CD14-positive monocyte (primary cell): Measurements from ENCODE around the gene GNRHR. TPM values are rescaled to one million over a fixed set of nuclear protein-coding genes. Genes with fewer than 3 reads are reported as not detected.

Experiments used
- DNase-seq, 3 donors: peaks; one replicate each; pipeline ENCODE4 v3.0.0-alpha.2; 2011 to 2022
- H2AFZ ChIP-seq: 2 replicates; pipeline ENCODE4 v1.6.0; 2012; ENCODE audit warnings: mild to moderate bottlenecking, low read depth, low read length, inconsistent platforms; ENCODE audit not compliant: insufficient read depth, poor library complexity, severe bottlenecking
- H3K27ac ChIP-seq, 2 donors: 1 replicate in 1 of 2; 2 replicates in 1 of 2; pipeline ENCODE4 v1.5.1; 2012 to 2013; ENCODE audit warnings: low read length in 2 of 2, control low read depth in 1 of 2, inconsistent platforms in 1 of 2, low read depth in 1 of 2, mild to moderate bottlenecking in 1 of 2
- H3K27me3 ChIP-seq, 2 donors: one replicate each; pipeline versions ENCODE4 v1.6.0 to v1.6.1; 2011 to 2013; ENCODE audit warnings: low read length in 2 of 2; ENCODE audit not compliant: control insufficient read depth in 2 of 2, insufficient read depth in 2 of 2
- H3K36me3 ChIP-seq, 2 donors: replicated peaks in 1 of 2; 1 replicate in 1 of 2; 2 replicates in 1 of 2; pipeline versions ENCODE4 v1.5.1 to v1.6.1; 2012 to 2013; ENCODE audit warnings: low read length in 2 of 2, control low read depth in 1 of 2, inconsistent platforms in 1 of 2, mild to moderate bottlenecking in 1 of 2; ENCODE audit not compliant: insufficient read depth in 2 of 2, control insufficient read depth in 1 of 2
- H3K4me1 ChIP-seq, 2 donors: 1 replicate in 1 of 2; 2 replicates in 1 of 2; pipeline versions ENCODE4 v1.5.1 to v1.6.1; 2012 to 2013; ENCODE audit warnings: low read length in 2 of 2, control low read depth in 1 of 2, inconsistent platforms in 1 of 2, mild to moderate bottlenecking in 1 of 2, moderate library complexity in 1 of 2; ENCODE audit not compliant: insufficient read depth in 2 of 2, control insufficient read depth in 1 of 2
- H3K4me2 ChIP-seq: replicated peaks from 2 replicates; pipeline ENCODE3; 2012; ENCODE audit warnings: low read length, moderate library complexity, mild to moderate bottlenecking; ENCODE audit not compliant: poor library complexity, severe bottlenecking; ENCODE audit errors: extremely low read depth
- H3K4me3 ChIP-seq, 3 experiments: fragments of 200-600 bp in 1 of 3; sonication (generic) in 1 of 3; replicated peaks in 1 of 3; 1 replicate in 2 of 3; 2 replicates in 1 of 3; pipeline ENCODE4 v1.5.1; 2011 to 2013; ENCODE audit warnings: low read length in 3 of 3, mild to moderate bottlenecking in 3 of 3, control low read depth in 2 of 3, low read depth in 2 of 3, inconsistent platforms in 1 of 3, moderate library complexity in 1 of 3
- H3K79me2 ChIP-seq: 2 replicates; pipeline ENCODE4 v1.6.0; 2012; ENCODE audit warnings: mild to moderate bottlenecking, control low read depth, inconsistent platforms, low read length, moderate library complexity; ENCODE audit not compliant: insufficient read depth
- H3K9ac ChIP-seq: 2 replicates; pipeline ENCODE4 v1.6.0; 2017; ENCODE audit warnings: low read length, mild to moderate bottlenecking; ENCODE audit not compliant: insufficient read depth, poor library complexity, severe bottlenecking
- H3K9me3 ChIP-seq, 2 donors: replicated peaks in 1 of 2; 1 replicate in 1 of 2; 2 replicates in 1 of 2; pipeline versions ENCODE4 v1.5.1 to v1.6.1; 2012 to 2013; ENCODE audit warnings: low read length in 2 of 2, control low read depth in 1 of 2; ENCODE audit not compliant: control insufficient read depth in 1 of 2, insufficient read depth in 1 of 2
- H4K20me1 ChIP-seq: 2 replicates; pipeline ENCODE4 v1.6.0; 2012; ENCODE audit warnings: mild to moderate bottlenecking, low read length, control low read depth, moderate library complexity; ENCODE audit not compliant: insufficient read depth
- H3K27ac Mint-ChIP-seq, 7 donors: one replicate each; pipeline ENCODE4 v1.8.0; 2020; ENCODE audit warnings: mild to moderate bottlenecking in 7 of 7, mixed read lengths in 7 of 7, moderate library complexity in 6 of 7, inconsistent platforms in 2 of 7
- H3K27me3 Mint-ChIP-seq, 3 donors: one replicate each; pipeline ENCODE4 v1.8.0; 2021 to 2022; ENCODE audit warnings: low read depth in 3 of 3, mild to moderate bottlenecking in 3 of 3, mixed read lengths in 3 of 3, moderate library complexity in 3 of 3, inconsistent platforms in 1 of 3
- H3K36me3 Mint-ChIP-seq, 2 donors: one replicate each; pipeline ENCODE4 v1.8.0; 2020; ENCODE audit warnings: mixed read lengths in 2 of 2, inconsistent platforms in 1 of 2, mild to moderate bottlenecking in 1 of 2
- H3K4me1 Mint-ChIP-seq: one replicate; pipeline ENCODE4 v1.8.0; 2020; ENCODE audit warnings: mild to moderate bottlenecking, mixed read lengths
- H3K4me3 Mint-ChIP-seq, 2 donors: one replicate each; pipeline ENCODE4 v1.8.0; 2020; ENCODE audit warnings: mild to moderate bottlenecking in 2 of 2, mixed read lengths in 2 of 2, moderate library complexity in 1 of 2
- H3K9me3 Mint-ChIP-seq, 7 donors: one replicate each; pipeline ENCODE4 v1.8.0; 2020 to 2022; ENCODE audit warnings: mixed read lengths in 7 of 7, mild to moderate bottlenecking in 6 of 7, moderate library complexity in 6 of 7, inconsistent platforms in 2 of 7
- WGBS: methylation state at CpG from one replicate; pipeline ENCODE4 v1.1.5; 2013; ENCODE audit warnings: missing lambda C conversion rate; ENCODE audit not compliant: insufficient coverage; 5-methylcytosine and 5-hydroxymethylcytosine counted together
- intact Hi-C, 2 donors: fragments of 100-400 bp; cut with micrococcal nuclease; formaldehyde crosslinking; loops; one replicate each; pipeline versions ENCODE4 v1.15.0 to v1.15.1; 2023
- polyA plus RNA-seq, 3 donors: library from polyadenylated mRNA; depleted of rRNA in 1 of 3; unstranded in 2 of 3; stranded (reverse) in 1 of 3; fragments of 300-500 nt in 2 of 3; fragments of >200 nt in 1 of 3; fragmentation: Illumina TruSeq in 2 of 3; gene quantifications; 1 replicate in 2 of 3; 2 replicates in 1 of 3; pipeline ENCODE4 v1.2.3, GENCODE V29; 2012 to 2021
- TF ChIP-seq, protein P1 (sequence below): fragments of 200-600 bp; IDR thresholded peaks from one replicate; pipeline ENCODE4 v1.8.0; 2022; ENCODE audit warnings: antibody characterized with exemption, mild to moderate bottlenecking

The GNRHR gene
- polyA plus RNA-seq, 3 donors, result not detected

DNA sequence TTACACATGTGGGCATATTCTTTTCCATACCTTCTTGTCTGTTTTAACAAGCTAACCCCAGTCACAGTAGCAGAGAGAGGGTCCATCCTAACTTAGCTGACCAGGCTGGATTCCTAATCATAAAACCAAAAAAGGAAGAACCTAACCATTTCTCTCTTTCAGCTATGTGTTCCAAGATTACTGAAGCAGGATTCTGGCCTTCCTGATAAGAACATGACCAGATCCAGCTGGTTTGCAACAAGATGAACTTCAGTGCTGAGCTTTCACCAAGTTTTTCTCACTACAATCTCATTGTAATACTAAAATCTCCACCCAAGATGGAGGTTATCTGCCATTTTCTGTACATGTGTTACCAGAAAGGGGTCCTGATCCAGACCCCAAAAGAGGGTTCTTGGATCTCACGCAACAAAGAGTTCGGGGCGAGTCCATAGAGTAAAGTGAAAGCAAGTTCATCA lies 32.8 kb downstream of the GNRHR start:
- Histone ChIP-seq H2AFZ (no peak overlapping the region), H3K27ac (no peak overlapping the region), H3K79me2 (no peaks in the 10 kb centered on the region), H3K4me2 (no peak overlapping the region), H3K27me3 (no peaks in the 10 kb centered on the region), H3K36me3 (no peaks in the 10 kb centered on the region), H3K9me3 (no peaks in the 10 kb centered on the region), H3K4me1 (no peaks in the 10 kb centered on the region), H4K20me1 (no peaks in the 10 kb centered on the region), H3K9ac (no peak overlapping the region), H3K4me3 (no peak overlapping the region)
- Mint-ChIP-seq H3K36me3 (peaks cover 3 to 6% of the 10 kb centered on the region in 2 donors), H3K27me3 (no peaks in the 10 kb centered on the region), H3K4me3 (no peak overlapping the region), H3K9me3 (peaks cover 0 to 8% (median 0%) of the 10 kb centered on the region in 7 donors), H3K27ac (peak overlapping the region in 1 of 7 donors; percentile 55), H3K4me1 (no peaks in the 10 kb centered on the region)
- DNase-seq, result no peak
- intact Hi-C loops, result no loop called here
- TF ChIP-seq, protein P1, sequence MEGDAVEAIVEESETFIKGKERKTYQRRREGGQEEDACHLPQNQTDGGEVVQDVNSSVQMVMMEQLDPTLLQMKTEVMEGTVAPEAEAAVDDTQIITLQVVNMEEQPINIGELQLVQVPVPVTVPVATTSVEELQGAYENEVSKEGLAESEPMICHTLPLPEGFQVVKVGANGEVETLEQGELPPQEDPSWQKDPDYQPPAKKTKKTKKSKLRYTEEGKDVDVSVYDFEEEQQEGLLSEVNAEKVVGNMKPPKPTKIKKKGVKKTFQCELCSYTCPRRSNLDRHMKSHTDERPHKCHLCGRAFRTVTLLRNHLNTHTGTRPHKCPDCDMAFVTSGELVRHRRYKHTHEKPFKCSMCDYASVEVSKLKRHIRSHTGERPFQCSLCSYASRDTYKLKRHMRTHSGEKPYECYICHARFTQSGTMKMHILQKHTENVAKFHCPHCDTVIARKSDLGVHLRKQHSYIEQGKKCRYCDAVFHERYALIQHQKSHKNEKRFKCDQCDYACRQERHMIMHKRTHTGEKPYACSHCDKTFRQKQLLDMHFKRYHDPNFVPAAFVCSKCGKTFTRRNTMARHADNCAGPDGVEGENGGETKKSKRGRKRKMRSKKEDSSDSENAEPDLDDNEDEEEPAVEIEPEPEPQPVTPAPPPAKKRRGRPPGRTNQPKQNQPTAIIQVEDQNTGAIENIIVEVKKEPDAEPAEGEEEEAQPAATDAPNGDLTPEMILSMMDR, result no peak
- no CpG with 5 or more reads among the region's 3 CpGs for WGBS

DNA sequence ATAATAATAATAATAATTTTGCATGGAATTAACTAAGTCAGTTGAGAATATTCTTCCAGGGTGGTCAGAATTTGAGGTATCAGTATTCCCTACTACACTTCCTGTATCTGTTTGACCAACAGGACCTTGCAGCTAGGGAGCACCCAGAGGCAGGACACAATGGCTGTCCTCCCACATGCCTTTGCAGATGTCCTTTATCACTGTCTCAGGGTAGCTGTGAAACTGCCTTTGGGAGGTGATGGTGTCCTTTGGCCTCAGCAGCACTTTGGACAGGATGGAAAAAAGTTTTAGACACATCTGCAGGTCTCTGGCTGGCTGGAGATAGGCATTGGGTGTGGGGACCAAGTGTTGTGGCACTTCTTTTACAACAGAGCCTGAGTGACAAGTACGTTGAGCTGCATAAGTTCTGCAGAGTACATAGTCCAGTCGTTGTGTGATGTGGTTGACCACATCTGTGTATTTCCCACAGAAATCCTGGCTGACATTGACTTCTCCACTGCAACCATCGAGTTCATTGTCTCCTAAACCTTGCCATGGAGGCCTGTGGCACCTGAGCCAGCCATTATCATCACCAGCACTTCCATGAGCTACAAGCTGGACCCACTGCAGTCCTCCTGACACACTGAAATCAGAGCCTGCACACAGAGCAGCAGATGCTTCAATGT lies 34.1 kb downstream of the GNRHR start:
- H3K36me3 Mint-ChIP-seq, result peaks cover 3 to 13% of the 10 kb centered on the region in 2 donors
- Histone ChIP-seq H3K9me3 (no peaks in the 10 kb centered on the region), H3K9ac (no peak overlapping the region), H3K4me2 (no peak overlapping the region), H3K4me1 (no peaks in the 10 kb centered on the region), H3K79me2 (no peaks in the 10 kb centered on the region), H3K27me3 (no peaks in the 10 kb centered on the region), H4K20me1 (no peaks in the 10 kb centered on the region), H3K27ac (no peak overlapping the region), H3K4me3 (no peak overlapping the region), H2AFZ (no peak overlapping the region), H3K36me3 (no peaks in the 10 kb centered on the region)
- H3K27me3 Mint-ChIP-seq, result no peaks in the 10 kb centered on the region
- no peaks in the 10 kb centered on the region for H3K4me1 Mint-ChIP-seq
- TF ChIP-seq, protein P1, result no peak
- WGBS, result 100% methylated on average over 3 of the region's 3 CpGs
- no peak overlapping the region for H3K27ac Mint-ChIP-seq
- intact Hi-C loops, result no loop called here
- H3K9me3 Mint-ChIP-seq, result peaks cover 0 to 14% (median 1%) of the 10 kb centered on the region in 7 donors
- DNase-seq, result no peak
- no peak overlapping the region for H3K4me3 Mint-ChIP-seq
